A549 treated with DMSO at 1 μM for 4 hours (cell line): ENCODE results near the gene APOM. TPM values are rescaled to one million over a fixed set of nuclear protein-coding genes. Genes with fewer than 3 reads are reported as not detected.

ENCODE experiments used
- total RNA-seq: library from RNA; stranded (reverse); fragments of 200-300 nt; extraction: Qiagen RNA extraction; gene quantifications from 5 replicates; pipeline ENCODE4 v1.2.3, GENCODE V29; 2022; ENCODE audit warnings: low read depth

The APOM gene
- total RNA-seq, result 2.8 to 3.8 TPM (median 3.2 TPM) in 5 replicates

DNA sequence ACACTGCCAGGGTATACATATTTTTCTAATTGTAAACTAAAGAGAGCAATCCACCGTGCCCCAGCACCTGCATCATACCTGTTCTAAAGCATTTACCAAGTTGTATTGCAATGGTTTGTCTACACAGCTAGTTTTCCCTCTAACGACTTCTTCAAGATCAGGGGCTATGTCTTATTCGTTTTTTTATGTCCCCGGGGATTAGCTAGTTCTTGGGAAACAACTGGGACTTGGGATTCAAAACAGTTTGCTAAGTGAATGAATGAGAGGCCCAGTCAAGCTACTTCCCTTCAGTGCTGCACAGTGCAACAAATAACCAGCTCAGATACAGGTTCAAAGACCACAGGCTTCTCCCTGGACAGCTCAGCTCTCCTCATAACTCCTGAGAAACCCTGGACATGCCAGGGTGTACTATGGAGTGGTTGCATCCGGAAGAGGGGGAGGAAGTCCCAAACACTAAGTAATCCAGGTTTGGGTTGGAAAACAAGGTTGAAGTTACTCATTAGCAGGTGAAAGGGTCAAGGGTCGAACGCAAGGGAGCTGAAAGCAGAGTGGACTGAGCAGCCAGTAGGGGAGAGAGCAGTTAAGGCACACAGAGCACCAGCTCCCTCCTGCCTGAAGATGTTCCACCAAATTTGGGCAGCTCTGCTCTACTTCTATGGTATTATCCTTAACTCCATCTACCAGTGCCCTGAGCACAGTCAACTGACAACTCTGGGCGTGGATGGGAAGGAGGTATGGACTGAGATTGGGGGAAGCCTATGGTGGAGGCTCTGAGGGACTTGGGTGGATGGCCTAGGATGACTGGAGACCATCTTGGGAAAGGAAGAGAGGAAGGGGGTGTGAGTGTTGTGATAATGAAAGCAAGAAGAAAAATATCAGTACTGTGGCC, at the start of gene APOM:
TSS of gene APOM (plus strand) at position 546 of the 889 bp plus-strand sequence. CDS start at position 619, 73 bp downstream.

DNA sequence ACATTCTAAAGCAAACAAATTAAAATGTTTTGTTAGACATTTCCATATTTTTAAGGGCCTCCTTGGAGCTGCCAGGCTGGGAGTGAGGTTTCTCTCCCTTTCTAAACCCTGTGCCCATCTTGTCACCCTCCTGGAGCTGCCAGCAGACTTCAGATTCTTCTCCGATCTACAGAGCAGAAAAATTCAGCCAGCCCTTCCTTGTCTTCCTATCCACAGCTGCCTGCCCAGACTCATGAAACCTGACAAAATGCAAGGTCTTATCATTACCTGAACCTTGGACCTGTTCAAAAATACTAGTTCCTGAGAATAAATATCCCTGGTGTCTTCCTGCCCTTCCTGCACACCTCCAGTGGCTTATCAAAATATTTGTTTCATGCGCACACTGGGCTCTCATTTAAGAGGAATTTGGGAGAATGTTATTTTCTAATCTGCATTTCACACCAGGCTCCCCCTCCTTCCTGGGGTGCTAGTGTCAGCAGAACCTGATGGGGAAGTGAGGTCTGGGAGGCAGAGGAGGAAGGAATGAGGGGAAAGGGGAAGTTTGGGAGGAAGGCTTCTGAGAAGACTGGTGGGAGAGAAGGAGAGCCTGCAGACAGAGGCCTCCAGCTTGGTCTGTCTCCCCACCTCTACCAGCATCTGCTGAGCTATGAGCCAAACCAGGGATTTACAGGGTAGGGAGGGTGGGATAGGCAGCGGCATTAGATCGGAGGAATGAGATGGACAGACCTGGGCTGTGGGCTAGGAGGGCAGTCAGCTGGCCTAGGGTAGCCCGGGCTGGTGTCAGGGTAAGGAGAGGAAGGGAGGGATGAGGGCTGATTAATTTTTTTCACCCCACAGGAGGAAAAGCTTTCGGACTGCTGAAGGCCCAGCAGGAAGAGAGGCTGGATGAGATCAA, 40.8 kb upstream of the APOM start, which contains the start of gene AIF1:
TSS of gene AIF1 (plus strand) at position 551 of the 895 bp plus-strand sequence. CDS start at position 647, 96 bp downstream.

DNA sequence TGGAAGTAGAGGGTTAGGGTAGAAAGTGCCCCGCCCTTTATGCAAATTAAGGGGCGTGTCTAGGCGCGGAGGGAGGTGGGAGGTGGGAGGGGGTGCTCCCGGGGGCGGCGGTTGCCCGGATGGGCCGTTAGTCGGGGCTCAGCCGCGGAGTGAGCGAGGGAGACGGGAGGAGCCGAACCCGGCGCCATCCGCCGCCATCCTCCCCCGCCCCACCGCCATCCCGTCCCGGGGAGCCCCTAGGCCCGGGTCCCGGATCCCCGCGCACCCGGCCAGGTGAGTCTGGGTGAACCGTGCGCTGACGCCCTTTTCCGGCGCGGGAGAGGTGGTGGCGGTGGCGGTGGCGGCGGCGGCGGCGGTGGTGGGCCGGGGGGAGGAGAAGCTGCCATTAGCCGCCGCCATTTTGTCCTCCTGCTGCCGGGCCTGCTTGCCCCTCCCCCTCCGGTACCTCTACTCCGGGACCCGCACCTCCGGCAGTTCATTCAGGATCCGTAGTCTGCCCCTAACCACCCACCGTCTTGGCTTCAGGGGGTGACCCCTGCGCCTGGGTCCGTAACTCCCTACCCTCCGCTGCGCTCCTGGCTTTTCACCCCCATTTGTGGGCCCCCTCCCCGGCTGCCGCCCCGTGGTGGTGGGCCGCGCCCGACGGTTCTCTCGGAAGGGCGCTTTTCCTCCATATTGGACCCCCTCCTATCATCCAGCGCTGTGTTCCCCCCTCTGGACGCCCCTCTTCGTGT, 34.9 kb upstream of the APOM start, which contains the start of gene PRRC2A:
TSS of gene PRRC2A (plus strand) at position 130 of the 734 bp plus-strand sequence. CDS start 2,075 bp downstream, outside the sequence.

DNA sequence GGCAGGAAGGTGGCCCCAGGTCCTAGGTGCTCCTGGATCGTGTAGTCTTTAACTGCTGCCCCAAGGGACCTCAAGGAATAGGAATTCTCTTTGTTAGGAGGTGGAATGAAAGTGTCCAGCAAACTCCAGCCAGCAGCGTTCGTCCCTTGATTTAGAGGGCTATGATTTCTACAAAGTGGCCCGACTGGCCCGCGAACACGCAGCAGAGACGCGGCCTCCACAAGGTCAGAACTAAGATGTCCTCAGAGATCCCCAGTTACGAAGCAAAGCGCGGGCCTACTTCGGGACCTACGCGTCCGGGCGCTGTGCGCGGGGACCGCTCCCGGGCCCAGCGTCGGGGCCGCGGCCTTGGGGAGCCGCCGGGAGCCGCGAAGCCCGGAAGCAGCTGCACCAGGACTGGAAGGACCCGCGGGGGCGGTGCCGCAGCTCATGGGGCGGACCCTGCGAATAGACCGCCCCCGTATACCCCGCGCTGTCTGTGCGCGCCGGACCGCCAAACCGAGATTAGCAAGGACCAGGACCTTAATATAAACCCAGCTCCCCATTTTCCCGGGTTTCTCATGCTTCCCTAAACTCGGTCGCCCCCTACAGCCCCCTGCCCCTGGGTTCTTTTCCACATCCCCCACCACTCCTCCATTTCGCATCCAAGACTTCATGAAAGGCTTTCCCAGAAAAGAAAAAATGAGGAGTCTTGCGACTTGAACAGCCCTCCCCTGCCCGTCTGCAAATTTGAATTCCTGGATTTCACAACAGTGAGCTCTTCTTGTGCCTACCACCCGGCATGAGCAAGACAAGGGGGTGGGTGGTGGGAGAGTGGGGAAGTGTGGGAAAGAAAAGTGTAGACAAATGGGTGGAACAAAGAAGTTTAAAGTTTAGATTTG, 4.9 kb downstream of the APOM start, which contains the start of gene C6orf47:
TSS of gene C6orf47 (minus strand) at position 398 of the 881 bp plus-strand sequence. CDS start 831 bp downstream, outside the sequence.

DNA sequence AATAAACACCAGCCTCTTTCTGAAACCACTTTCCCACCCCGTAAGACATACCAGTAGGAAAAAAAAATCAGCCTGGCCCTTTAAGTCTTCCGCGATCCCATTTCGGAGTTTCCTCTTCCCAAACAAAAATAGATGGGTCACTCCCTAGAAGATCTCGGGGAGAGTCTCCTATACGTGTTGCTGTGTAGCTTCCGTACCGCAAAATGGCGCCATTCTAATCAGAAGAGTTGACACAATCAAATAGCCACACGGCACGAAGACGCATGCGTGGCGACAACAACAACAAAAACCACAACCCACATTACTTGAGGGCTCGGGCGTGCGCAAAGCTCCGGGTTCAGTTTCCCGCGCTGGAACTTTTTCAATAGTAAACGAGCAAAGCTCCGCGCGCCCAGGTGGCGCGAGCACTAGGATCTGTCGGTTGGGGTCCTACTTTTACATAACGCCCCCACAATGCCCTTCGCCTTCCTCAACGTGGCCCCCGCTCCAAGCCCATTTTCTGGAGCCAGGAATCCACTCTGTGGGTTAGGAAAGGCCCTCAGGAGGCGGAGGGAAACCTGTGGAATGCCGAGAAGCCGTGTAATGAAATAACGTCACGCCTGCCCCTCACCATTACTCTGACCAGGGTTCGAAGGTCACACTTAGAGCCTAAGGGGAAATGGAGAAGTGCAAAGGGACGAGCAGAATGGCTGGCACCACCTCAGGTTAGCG, 9.3 kb downstream of the APOM start, which contains the start of gene GPANK1:
TSS of gene GPANK1 (minus strand) at position 208 of the 711 bp plus-strand sequence. CDS start 519 bp downstream, outside the sequence.

DNA sequence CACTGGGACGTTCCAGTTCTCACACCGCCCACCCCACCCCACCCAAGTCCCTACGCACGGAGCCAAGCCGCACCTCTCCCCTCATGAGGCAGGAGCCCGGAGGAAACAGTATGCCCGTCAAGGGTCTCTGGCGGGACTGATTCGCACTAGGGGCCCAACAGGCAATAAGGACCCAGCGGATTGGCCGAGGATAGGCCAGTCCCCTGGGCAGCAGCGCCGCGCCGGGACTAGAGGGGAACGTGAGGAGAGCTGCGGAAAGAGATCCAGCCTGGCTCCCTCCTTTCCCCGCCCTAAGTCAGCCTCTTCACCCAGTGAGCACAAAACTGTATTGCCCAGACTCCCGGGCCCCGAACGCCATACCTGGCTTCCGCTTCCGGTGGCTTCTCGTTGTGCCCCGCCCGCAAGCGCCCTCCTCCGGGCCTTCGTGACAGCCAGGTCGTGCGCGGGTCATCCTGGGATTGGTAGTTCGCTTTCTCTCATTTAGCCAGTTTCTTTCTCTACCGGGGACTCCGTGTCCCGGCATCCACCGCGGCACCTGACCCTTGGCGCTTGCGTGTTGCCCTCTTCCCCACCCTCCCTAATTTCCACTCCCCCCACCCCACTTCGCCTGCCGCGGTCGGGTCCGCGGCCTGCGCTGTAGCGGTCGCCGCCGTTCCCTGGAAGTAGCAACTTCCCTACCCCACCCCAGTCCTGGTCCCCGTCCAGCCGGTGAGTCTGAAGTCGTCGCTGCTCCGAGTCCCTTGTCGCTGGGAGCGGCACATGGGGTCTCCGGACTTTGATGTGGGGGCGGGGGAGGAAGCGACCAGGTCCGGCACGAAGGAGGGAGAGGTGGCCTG, 10.0 kb downstream of the APOM start, which contains the start of gene CSNK2B:
TSS of gene CSNK2B (plus strand) at position 580 of the 836 bp plus-strand sequence. CDS start 752 bp downstream, outside the sequence.

DNA sequence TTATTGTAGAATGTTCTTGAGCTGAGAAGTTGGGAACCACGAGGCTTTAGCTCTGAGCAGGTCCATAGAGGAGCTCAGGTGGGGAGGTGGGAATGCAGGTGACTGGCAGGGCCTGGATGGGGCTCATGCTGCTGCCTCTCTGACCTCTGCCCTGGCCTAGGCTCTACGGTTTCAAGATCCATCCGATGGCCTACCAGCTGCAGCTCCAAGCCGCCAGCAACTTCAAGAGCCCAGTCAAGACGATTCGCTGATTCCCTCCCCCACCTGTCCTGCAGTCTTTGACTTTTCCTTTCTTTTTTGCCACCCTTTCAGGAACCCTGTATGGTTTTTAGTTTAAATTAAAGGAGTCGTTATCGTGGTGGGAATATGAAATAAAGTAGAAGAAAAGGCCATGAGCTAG, 14.0 kb downstream of the APOM start, which contains the start of gene LY6G5B:
TSS of gene LY6G5B (plus strand) at position 301 of the 400 bp plus-strand sequence. CDS start 975 bp downstream, outside the sequence.

DNA sequence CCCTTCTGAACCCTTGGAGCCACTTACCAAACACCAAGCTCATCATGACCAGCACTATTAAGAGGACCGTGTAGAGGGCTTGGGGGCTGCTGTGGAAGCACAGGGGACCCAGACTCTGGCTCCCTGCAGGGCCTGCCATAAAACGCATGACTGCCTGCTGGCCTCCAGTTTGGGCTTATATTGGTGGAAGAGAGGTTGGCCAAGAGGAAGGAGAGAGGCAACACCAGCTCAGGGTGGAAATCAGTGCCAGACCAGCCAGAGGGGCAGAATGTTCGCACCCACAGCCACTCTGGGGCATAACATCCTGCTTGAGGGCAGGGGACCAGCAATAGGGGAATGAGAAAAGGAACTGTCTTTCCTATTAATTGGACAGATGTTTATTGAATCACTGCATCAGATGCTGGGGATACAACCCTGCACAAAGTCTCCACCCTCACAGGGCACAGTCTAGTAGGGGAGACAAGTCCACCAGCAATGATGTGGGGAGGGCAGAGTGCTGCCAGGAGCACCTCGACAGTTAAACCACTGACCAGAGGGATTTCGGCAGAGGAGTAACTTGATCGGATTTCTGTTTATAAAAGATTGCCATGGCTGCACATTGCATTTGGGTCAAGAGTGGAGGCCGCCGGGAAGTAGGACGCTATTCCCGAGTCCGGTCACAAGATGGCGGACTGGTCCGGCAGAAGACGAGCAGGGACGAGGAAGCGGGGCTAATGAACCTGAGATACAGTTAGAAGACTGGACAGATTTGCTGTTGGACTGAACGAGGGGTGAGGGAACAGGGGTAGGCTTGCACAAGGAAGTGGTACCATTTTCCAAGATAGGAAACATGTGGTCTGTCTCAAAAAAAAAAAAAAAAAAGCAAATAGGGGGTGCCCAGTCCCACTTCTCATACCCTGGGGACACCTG, 24.8 kb downstream of the APOM start, which contains the start of gene LY6G5C:
TSS of gene LY6G5C (minus strand) at position 842 of the 909 bp plus-strand sequence. CDS start at position 148, 694 bp downstream.

DNA sequence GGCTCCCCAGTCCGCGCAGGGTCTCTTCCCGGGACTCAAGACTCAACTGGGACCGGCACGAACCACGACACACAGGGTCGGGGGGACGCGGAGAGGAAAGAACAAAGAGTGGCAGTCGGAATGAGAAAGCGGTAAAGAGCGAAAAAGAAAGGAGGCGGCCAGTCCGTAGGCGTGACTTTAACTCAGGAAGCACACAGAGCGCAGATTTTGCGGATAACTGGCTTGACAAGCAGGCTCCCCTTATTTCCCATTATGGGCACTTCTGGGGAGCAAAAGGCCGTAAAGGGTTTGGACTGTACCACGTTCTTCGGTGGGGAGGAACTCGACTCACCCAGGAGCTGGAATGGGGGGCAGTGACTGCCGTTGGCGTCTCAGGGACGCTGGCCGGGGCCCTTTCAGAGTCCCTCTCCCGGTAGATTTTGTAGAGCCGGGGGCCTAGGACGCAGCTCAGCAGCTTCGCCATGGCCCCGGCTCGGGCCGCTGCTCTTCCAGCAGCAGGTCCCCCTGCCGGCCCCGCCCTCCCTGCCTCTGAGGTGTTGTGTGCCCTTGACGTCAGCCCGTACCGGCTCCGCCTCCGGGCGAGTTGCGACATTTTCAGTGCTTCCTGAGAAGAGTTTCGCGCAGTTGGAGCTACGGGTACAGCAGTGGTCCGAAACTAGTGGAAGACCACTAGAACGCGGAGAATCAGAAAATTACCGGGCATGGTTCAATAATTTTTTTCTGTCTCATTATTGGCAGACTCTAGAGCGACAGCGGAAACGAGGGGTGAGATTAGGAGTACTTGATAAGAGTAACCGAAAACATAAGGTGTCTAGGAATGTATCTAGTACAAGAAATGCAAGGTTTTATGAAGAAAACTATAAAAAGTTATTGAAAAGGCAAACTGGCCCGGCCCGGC, 47.4 kb downstream of the APOM start, which contains the start of gene ABHD16A:
TSS of gene ABHD16A (minus strand) at position 506 of the 898 bp plus-strand sequence. CDS start at position 463, 43 bp downstream.

DNA sequence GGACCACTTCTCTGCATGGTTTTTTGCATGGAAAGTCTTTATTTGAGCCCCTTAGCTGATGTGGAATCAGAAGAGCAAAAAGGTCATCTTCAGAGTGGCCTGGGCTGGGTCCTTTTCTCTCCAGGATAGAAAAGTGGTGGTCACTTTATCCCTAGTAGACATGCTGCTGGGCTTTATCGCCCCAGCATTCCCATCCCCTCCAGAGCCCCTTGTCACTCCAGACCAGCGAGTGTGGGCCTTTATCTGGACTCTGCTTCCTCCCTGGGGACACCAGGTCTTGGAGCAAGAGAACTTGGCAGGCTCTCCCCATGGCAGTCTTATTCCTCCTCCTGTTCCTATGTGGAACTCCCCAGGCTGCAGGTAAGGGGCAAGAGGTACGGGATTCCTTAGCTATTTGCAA, 50.9 kb downstream of the APOM start, which contains the start of gene LY6G6F:
TSS of gene LY6G6F (plus strand) at position 268 of the 400 bp plus-strand sequence. CDS start at position 309, 41 bp downstream.

Other genes starting within 250 kb of the APOM start
- 7.6 to 9.0 TPM (median 8.6 TPM) in 5 replicates for gene MICB, start 157.7 kb upstream of the APOM start, total RNA-seq
- gene MCCD1, start 126.9 kb upstream of the APOM start, total RNA-seq, result not detected in 5 replicates
- gene DDX39B, start 113.9 kb upstream of the APOM start, total RNA-seq, result 352 to 407 TPM (median 386 TPM) in 5 replicates
- 0.40 to 0.77 TPM (median 0.64 TPM) in 5 replicates for gene ATP6V1G2, start 109.3 kb upstream of the APOM start, total RNA-seq
- gene NFKBIL1, start 108.3 kb upstream of the APOM start, total RNA-seq, result 9.6 to 12.9 TPM (median 11.4 TPM) in 5 replicates
- gene LTA, start 83.6 kb upstream of the APOM start, total RNA-seq, result 0.11 to 0.12 TPM in 2 of 5 replicates, not detected in the others
- 0.10 to 0.22 TPM (median 0.11 TPM) in 3 of 5 replicates, not detected in the others for gene TNF, start 80.3 kb upstream of the APOM start, total RNA-seq
- 0.29 to 0.50 TPM (median 0.49 TPM) in 5 replicates for gene LTB, start 73.5 kb upstream of the APOM start, total RNA-seq
- 0.20 to 0.26 TPM in 2 of 5 replicates, not detected in the others for gene LST1, start 69.6 kb upstream of the APOM start, total RNA-seq
- not detected in 5 replicates for gene NCR3, start 62.9 kb upstream of the APOM start, total RNA-seq
- gene AIF1, start 40.7 kb upstream of the APOM start, total RNA-seq, result not detected in 5 replicates
- gene PRRC2A, start 35.2 kb upstream of the APOM start, total RNA-seq, result 68.9 to 101 TPM (median 86.8 TPM) in 5 replicates
- gene BAG6, start 3.2 kb upstream of the APOM start, total RNA-seq, result 119 to 155 TPM (median 144 TPM) in 5 replicates
- 10.9 to 13.1 TPM (median 12.1 TPM) in 5 replicates for gene C6orf47, start 4.9 kb downstream of the APOM start, total RNA-seq
- gene GPANK1, start 9.1 kb downstream of the APOM start, total RNA-seq, result 10.7 to 15.4 TPM (median 12.2 TPM) in 5 replicates
- gene CSNK2B, start 10.2 kb downstream of the APOM start, total RNA-seq, result 165 to 176 TPM (median 167 TPM) in 5 replicates
- 3.6 to 5.8 TPM (median 5.1 TPM) in 5 replicates for gene LY6G5B, start 14.1 kb downstream of the APOM start, total RNA-seq
- 0.95 to 2.0 TPM (median 1.3 TPM) in 5 replicates for gene LY6G5C, start 25.2 kb downstream of the APOM start, total RNA-seq
- 16.1 to 20.1 TPM (median 17.9 TPM) in 5 replicates for gene ABHD16A, start 47.4 kb downstream of the APOM start, total RNA-seq
- not detected in 5 replicates for gene LY6G6F, start 51.0 kb downstream of the APOM start, total RNA-seq
- gene LY6G6D, start 59.5 kb downstream of the APOM start, total RNA-seq, result not detected in 5 replicates
- 0.12 to 0.20 TPM in 2 of 5 replicates, not detected in the others for gene LY6G6C, start 65.9 kb downstream of the APOM start, total RNA-seq
- not detected in 5 replicates for gene MPIG6B, start 67.5 kb downstream of the APOM start, total RNA-seq
- 27.0 to 30.0 TPM (median 27.6 TPM) in 5 replicates for gene DDAH2, start 73.4 kb downstream of the APOM start, total RNA-seq
- gene CLIC1, start 80.6 kb downstream of the APOM start, total RNA-seq, result 490 to 521 TPM (median 507 TPM) in 5 replicates
- gene MSH5, start 84.1 kb downstream of the APOM start, total RNA-seq, result 10.7 to 16.8 TPM (median 15.8 TPM) in 5 replicates
- gene SAPCD1, start 106.8 kb downstream of the APOM start, total RNA-seq, result 3.0 to 5.0 TPM (median 3.3 TPM) in 5 replicates
- 1.4 to 2.0 TPM (median 1.8 TPM) in 5 replicates for gene VWA7, start 121.4 kb downstream of the APOM start, total RNA-seq
- 52.7 to 64.9 TPM (median 59.0 TPM) in 5 replicates for gene VARS1, start 139.9 kb downstream of the APOM start, total RNA-seq
- 49.8 to 66.9 TPM (median 61.6 TPM) in 5 replicates for gene LSM2, start 151.1 kb downstream of the APOM start, total RNA-seq
- 1.00 to 2.0 TPM (median 1.9 TPM) in 5 replicates for gene HSPA1L, start 159.4 kb downstream of the APOM start, total RNA-seq
- 134 to 436 TPM (median 349 TPM) in 5 replicates for gene HSPA1A, start 159.6 kb downstream of the APOM start, total RNA-seq
- gene HSPA1B, start 171.8 kb downstream of the APOM start, total RNA-seq, result 109 to 336 TPM (median 263 TPM) in 5 replicates
- 26.4 to 37.6 TPM (median 30.1 TPM) in 5 replicates for gene NEU1, start 206.9 kb downstream of the APOM start, total RNA-seq
- 0.05 to 0.36 TPM (median 0.15 TPM) in 3 of 5 replicates, not detected in the others for gene SLC44A4, start 223.1 kb downstream of the APOM start, total RNA-seq
- gene EHMT2, start 241.8 kb downstream of the APOM start, total RNA-seq, result 21.2 to 34.6 TPM (median 30.7 TPM) in 5 replicates
- 3.5 to 5.5 TPM (median 4.8 TPM) in 5 replicates for gene ZBTB12, start 246.2 kb downstream of the APOM start, total RNA-seq